ENCODE data around the gene TUBA8. TPM values are rescaled to one million over a fixed set of nuclear protein-coding genes. Genes with fewer than 3 reads are reported as not detected.
"Not testable (repeated sequence)": the region's sequence is repeated elsewhere in the genome, so short reads cannot be mapped to it uniquely, and the experiment has no call there.

TUBA8 gene
- total RNA-seq, 1 donor from 2014 or later = 5.6 TPM

DNA sequence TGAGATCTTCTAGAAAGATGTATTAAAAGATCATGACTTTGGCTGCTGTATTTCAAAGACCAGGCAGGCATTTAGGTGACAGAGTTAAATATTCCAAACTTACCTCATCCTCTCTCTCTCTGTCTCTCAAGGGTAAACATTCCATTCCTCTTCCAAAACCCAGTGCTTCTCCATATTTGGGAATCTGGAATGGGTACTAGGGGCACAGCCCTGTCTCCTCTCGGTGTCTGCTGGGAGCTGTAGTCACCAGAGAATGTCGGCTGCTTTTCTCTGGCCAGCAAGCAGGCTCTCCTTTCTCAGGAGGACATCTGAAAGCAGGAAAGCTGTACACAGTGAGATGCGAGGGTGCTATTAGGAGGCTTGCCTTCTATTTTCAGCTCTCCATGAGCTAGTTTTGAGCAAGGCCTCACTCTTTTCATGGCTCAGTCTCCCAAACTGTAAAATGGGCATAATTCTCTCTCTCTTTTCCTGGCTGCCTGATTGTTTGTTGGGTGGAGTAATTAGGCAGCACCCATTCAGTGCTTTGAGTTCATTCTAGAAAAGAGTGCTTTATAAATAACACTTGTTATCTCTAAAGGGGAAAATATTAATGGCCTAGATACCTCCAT lies 42.1 kb upstream of the TUBA8 start:
- H3K27ac ChIP-seq = peak overlapping the region; percentile 78
- no peak for DNase-seq (ENCODE audit: extremely low spot score in 2 of 2)
- peaks cover 10% of the 10 kb centered on the region for H3K4me1 ChIP-seq
- TF ChIP-seq POLR2A (IDR thresholded peaks at IDR 0.05) = no peak
- TF ChIP-seq POLR2AphosphoS5 (IDR thresholded peaks at IDR 0.05; ENCODE audit: insufficient read depth in 1 of 2, low read depth in 1 of 2) = peak in 1 of 2 donors; percentile 52
- intact Hi-C loops (cut with DNase I) = no loop called here
- H3K27me3 ChIP-seq = no peaks in the 10 kb centered on the region
- no peaks in the 10 kb centered on the region for H3K36me3 ChIP-seq
- no peak overlapping the region for H3K4me3 ChIP-seq
- no peaks in the 10 kb centered on the region for H3K9me3 ChIP-seq

DNA sequence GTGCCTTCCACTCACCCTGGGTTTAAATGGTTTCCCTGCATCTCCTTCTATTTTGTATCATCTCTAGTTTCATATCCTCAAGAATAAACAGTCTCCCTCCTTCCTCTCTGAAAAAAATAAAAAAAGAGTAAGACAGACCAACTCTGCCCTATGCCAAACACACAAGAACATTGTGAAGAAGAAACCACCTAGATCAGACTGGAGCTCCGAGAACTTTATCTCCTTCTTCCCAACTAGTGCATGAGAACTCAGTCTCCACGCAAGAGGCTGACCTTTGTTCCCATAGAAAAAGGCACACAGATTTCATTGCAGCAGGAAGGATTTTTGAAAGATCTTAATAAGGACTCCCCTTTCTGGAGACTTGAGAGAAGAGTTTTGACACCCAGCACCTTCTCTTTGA lies 41.6 kb upstream of the TUBA8 start:
- no peaks in the 10 kb centered on the region for H3K9me3 ChIP-seq
- H3K4me1 ChIP-seq = peaks cover 10% of the 10 kb centered on the region
- DNase-seq (ENCODE audit: extremely low spot score in 2 of 2) = no peak
- no peaks in the 10 kb centered on the region for H3K36me3 ChIP-seq
- no peaks in the 10 kb centered on the region for H3K27me3 ChIP-seq
- peak overlapping the region; percentile 78 for H3K27ac ChIP-seq
- no peak for TF ChIP-seq POLR2AphosphoS5 (IDR thresholded peaks at IDR 0.05; ENCODE audit: insufficient read depth in 1 of 2, low read depth in 1 of 2)
- TF ChIP-seq, protein P1, sequence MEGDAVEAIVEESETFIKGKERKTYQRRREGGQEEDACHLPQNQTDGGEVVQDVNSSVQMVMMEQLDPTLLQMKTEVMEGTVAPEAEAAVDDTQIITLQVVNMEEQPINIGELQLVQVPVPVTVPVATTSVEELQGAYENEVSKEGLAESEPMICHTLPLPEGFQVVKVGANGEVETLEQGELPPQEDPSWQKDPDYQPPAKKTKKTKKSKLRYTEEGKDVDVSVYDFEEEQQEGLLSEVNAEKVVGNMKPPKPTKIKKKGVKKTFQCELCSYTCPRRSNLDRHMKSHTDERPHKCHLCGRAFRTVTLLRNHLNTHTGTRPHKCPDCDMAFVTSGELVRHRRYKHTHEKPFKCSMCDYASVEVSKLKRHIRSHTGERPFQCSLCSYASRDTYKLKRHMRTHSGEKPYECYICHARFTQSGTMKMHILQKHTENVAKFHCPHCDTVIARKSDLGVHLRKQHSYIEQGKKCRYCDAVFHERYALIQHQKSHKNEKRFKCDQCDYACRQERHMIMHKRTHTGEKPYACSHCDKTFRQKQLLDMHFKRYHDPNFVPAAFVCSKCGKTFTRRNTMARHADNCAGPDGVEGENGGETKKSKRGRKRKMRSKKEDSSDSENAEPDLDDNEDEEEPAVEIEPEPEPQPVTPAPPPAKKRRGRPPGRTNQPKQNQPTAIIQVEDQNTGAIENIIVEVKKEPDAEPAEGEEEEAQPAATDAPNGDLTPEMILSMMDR (IDR thresholded peaks at IDR 0.05) = no peak
- no peak for TF ChIP-seq POLR2A (IDR thresholded peaks at IDR 0.05)
- no peak overlapping the region for H3K4me3 ChIP-seq
- intact Hi-C loops (cut with DNase I) = no loop called here

DNA sequence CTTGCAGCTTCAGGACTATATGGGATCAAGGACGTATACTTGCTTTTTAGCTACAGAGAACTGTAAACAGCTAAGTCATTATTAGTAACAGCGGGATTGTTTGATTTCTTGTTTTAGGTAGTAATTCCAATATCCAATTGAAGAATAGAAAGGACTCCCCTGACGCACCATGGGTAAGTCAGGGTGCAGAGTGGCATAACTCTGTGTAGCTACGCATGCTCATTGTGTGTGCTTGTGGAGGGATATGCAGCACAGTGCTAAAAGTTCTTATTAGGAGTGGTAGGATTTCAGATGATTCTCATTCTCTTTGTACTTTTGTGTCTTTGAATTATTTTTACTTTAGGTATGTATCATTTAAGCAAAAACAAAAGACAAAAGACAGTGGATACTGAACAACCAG lies 40.6 kb upstream of the TUBA8 start:
- Histone ChIP-seq H3K4me1 (peaks cover 10% of the 10 kb centered on the region), H3K9me3 (no peaks in the 10 kb centered on the region), H3K4me3 (no peak overlapping the region), H3K36me3 (no peaks in the 10 kb centered on the region), H3K27me3 (no peaks in the 10 kb centered on the region), H3K27ac (no peak overlapping the region)
- TF ChIP-seq, protein P1 (IDR thresholded peaks at IDR 0.05) = no peak
- TF ChIP-seq POLR2AphosphoS5 (IDR thresholded peaks at IDR 0.05; ENCODE audit: insufficient read depth in 1 of 2, low read depth in 1 of 2) = no peak
- intact Hi-C loops (cut with DNase I) = loop anchor here (10.0 kb wide), 1 partner anchor 165 kb away; no protein-coding TSS in a partner anchor
- DNase-seq (ENCODE audit: extremely low spot score in 2 of 2) = no peak

DNA sequence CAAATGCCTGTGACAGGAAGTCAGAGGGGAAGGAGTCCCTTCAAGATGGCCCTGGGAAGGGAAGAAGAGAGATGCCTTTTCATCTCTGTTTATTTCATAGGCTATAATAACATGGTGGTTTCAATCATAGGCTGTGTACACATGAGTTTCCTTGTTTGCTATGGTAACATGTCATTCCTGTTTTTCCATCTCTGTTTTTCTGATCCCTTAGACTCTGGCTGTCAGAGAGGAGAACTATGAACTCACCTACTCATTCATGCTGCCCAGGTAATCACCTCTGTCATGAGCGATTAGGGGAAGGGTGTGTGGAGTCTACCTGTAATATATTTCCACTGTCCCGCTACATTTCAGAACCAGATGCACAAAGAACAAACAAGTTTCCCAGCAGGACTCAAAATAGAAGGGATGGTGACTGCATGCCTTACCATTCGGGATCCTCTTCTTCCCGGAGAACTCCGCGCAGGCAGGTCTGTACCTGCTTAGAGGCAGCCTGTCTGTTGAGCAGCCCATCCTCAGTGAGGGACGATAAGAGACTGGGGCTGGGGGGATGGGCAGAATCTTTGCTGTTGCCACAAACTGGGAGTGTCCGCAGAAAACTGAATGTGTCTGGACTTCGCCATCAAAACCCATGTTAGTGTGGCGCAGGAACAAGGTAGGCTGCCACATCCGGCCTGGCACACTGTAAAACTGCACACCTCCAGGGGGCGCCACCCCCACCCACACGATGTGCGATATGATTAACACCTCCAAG lies 39.9 kb upstream of the TUBA8 start:
- H3K4me3 ChIP-seq = no peak overlapping the region
- no peaks in the 10 kb centered on the region for H3K9me3 ChIP-seq
- intact Hi-C loops (cut with DNase I) = loop anchor here (10.0 kb wide), 1 partner anchor 166 kb away; no protein-coding TSS in a partner anchor
- no peaks in the 10 kb centered on the region for H3K36me3 ChIP-seq
- no peak overlapping the region for H3K27ac ChIP-seq
- H3K4me1 ChIP-seq = peaks cover 10% of the 10 kb centered on the region
- peak in 1 of 2 donors; percentile 21 for TF ChIP-seq POLR2AphosphoS5 (IDR thresholded peaks at IDR 0.05; ENCODE audit: insufficient read depth in 1 of 2, low read depth in 1 of 2)
- TF ChIP-seq, protein P1 (IDR thresholded peaks at IDR 0.05) = no peak
- no peak for DNase-seq (ENCODE audit: extremely low spot score in 2 of 2)
- no peaks in the 10 kb centered on the region for H3K27me3 ChIP-seq

DNA sequence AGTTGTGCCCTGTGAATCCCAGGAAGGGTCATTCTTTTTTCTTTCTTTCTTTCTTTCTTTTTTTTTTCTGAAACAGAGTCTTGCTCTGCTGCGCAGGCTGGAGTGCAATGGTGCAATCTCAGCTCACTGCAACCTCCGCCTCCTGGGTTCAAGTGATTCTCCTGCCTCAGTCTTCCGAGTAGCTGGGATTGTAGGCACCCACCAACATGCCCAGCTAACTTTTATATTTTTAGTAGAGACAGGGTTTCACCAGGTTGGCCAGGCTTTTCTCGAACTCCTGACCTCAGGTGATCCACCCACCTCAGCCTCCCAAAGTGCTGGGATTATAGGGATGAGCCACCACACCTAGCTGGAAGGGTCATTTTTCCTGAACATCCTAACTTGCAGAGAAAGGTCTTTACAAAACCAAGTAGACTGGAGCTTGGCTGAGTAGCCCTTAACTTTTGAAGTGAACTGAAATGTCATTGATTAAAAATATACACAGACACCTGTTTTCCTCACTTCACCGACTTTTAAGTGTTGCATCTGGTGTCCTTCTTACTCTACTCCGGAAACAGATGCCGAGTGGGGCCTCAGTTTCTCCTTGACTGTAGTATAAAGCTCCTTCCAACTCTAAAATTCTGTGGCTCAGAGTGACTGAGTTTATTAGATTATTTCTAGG lies 39.2 kb upstream of the TUBA8 start:
- H3K27me3 ChIP-seq = not testable (repeated sequence)

More for the DNA sequence above, 39.2 kb upstream of the TUBA8 start:
- H3K4me3 ChIP-seq; H3K36me3 ChIP-seq; H3K9me3 ChIP-seq; H3K27ac ChIP-seq; DNase-seq (ENCODE audit: extremely low spot score in 2 of 2): not testable (repeated sequence)
- intact Hi-C loops (cut with DNase I) = loop anchor here (10.0 kb wide), 1 partner anchor 167 kb away; no protein-coding TSS in a partner anchor
- H3K4me1 ChIP-seq = peaks cover 14% of the 10 kb centered on the region

All from vagina (tissue), 2 donors.